Epithelial cell of prostate (primary cell): ENCODE measurements around the gene CNKSR3.

ENCODE experiments used
- DNase-seq: peaks from one replicate; pipeline ENCODE4 v3.0.0-alpha.2; 2011; ENCODE audit warnings: low read depth, low spot score
- H3K27ac ChIP-seq: fragments of 450-650 bp; 2 replicates; pipeline ENCODE4 v1.5.1; 2017; ENCODE audit warnings: mild to moderate bottlenecking

CNKSR3 gene

GRCh38 chr6:154361476-154361875, 149.0 kb downstream of the CNKSR3 start:
- no peak for DNase-seq
- no peak overlapping the region for H3K27ac ChIP-seq

GRCh38 chr6:154360476-154360875, 150.0 kb downstream of the CNKSR3 start:
- no peak for DNase-seq
- no peak overlapping the region for H3K27ac ChIP-seq

- H3K27ac ChIP-seq: no peak overlapping the region
- DNase-seq: no peak
These were observed 150.8 kb downstream of the CNKSR3 start for GRCh38 chr6:154359679-154360078.

- no peak overlapping the region for H3K27ac ChIP-seq
- DNase-seq: no peak
These were observed 151.3 kb downstream of the CNKSR3 start for GRCh38 chr6:154359161-154359574.

- no peak for DNase-seq
- no peak overlapping the region for H3K27ac ChIP-seq
These were observed 152.4 kb downstream of the CNKSR3 start for GRCh38 chr6:154358019-154358545.

- DNase-seq: no peak
- H3K27ac ChIP-seq: no peak within 1 kb of the TSS
These were observed 153.8 kb downstream of the CNKSR3 start, which contains the start of gene IPCEF1 for GRCh38 chr6:154356690-154357089. Gene IPCEF1 (minus strand): TSS chr6:154356803. CDS start chr6:154265947, 90,856 bp downstream.

GRCh38 chr6:154356113-154356512, 154.4 kb downstream of the CNKSR3 start:
- H3K27ac ChIP-seq: no peak overlapping the region
- no peak for DNase-seq

GRCh38 chr6:154354265-154354777, 156.2 kb downstream of the CNKSR3 start:
- H3K27ac ChIP-seq: no peak overlapping the region
- no peak for DNase-seq

- H3K27ac ChIP-seq: no peak overlapping the region
- DNase-seq: no peak
These were observed 156.9 kb downstream of the CNKSR3 start for GRCh38 chr6:154353626-154354025.

- DNase-seq: no peak
- H3K27ac ChIP-seq: no peak overlapping the region
These were observed 157.4 kb downstream of the CNKSR3 start for GRCh38 chr6:154352898-154353585.

GRCh38 chr6:154350293-154350692, 160.2 kb downstream of the CNKSR3 start:
- no peak overlapping the region for H3K27ac ChIP-seq
- DNase-seq: no peak

- H3K27ac ChIP-seq: no peak overlapping the region
- no peak for DNase-seq
These were observed 162.5 kb downstream of the CNKSR3 start for GRCh38 chr6:154347981-154348380.

GRCh38 chr6:154345811-154346210, 164.7 kb downstream of the CNKSR3 start:
- DNase-seq: no peak
- no peak overlapping the region for H3K27ac ChIP-seq

GRCh38 chr6:154343473-154344308, 166.8 kb downstream of the CNKSR3 start:
- peak overlapping the region; percentile 40 for H3K27ac ChIP-seq
- DNase-seq: peak; percentile 72

- no peak for DNase-seq
- no peak overlapping the region for H3K27ac ChIP-seq
These were observed 168.6 kb downstream of the CNKSR3 start for GRCh38 chr6:154341871-154342270.

- H3K27ac ChIP-seq: no peak overlapping the region
- DNase-seq: no peak
These were observed 169.1 kb downstream of the CNKSR3 start for GRCh38 chr6:154341336-154341735.
